Lung (tissue), 12 donors: ENCODE data around the gene CES4A. TPM values are rescaled to one million over a fixed set of nuclear protein-coding genes. Genes with fewer than 3 reads are reported as not detected.

ENCODE experiments used
- ATAC-seq: fragments of 200-7000 bp; cut with Tn5 transposase; one replicate; pipeline ENCODE4 v1.9.1; 2020; ENCODE audit warnings: moderate number of reproducible peaks; ENCODE audit not compliant: insufficient read depth, low FRiP score
- DNase-seq, 3 donors: peaks; one replicate each; pipeline ENCODE4 v3.0.0-alpha.2; 2013 to 2017
- H3K27ac ChIP-seq, 2 donors: one replicate each; pipeline ENCODE4 v1.5.1; 2013; ENCODE audit warnings: mild to moderate bottlenecking in 2 of 2, moderate library complexity in 2 of 2, control low read depth in 1 of 2, inconsistent platforms in 1 of 2, low read depth in 1 of 2, low read length in 1 of 2
- H3K27me3 ChIP-seq, 3 donors: one replicate each; pipeline ENCODE4 v1.5.1; 2013; ENCODE audit warnings: low read length in 2 of 3; ENCODE audit not compliant: control insufficient read depth in 3 of 3, insufficient read depth in 3 of 3
- H3K36me3 ChIP-seq, 4 donors: one replicate each; pipeline ENCODE4 v1.5.1; 2013; ENCODE audit warnings: low read length in 4 of 4, mild to moderate bottlenecking in 1 of 4, moderate library complexity in 1 of 4; ENCODE audit not compliant: control insufficient read depth in 4 of 4, insufficient read depth in 4 of 4
- H3K4me1 ChIP-seq, 5 donors: one replicate each; pipeline ENCODE4 v1.5.1; 2013; ENCODE audit warnings: low read length in 5 of 5, mild to moderate bottlenecking in 2 of 5, moderate library complexity in 1 of 5; ENCODE audit not compliant: control insufficient read depth in 5 of 5, insufficient read depth in 5 of 5
- H3K4me3 ChIP-seq: one replicate; pipeline ENCODE4 v1.5.1; 2013; ENCODE audit warnings: mild to moderate bottlenecking, control low read depth, moderate library complexity
- H3K9ac ChIP-seq, 2 donors: one replicate each; pipeline ENCODE4 v1.5.1; 2013; ENCODE audit warnings: low read length in 2 of 2, control low read depth in 1 of 2; ENCODE audit not compliant: insufficient read depth in 1 of 2
- H3K9me3 ChIP-seq, 4 donors: one replicate each; pipeline ENCODE4 v1.5.1; 2013; ENCODE audit warnings: low read length in 3 of 4, mild to moderate bottlenecking in 1 of 4, moderate library complexity in 1 of 4; ENCODE audit not compliant: control insufficient read depth in 4 of 4, insufficient read depth in 3 of 4
- CTCF ChIP-seq: IDR thresholded peaks from 2 replicates; pipeline ENCODE4 v1.5.1; 2012; ENCODE audit warnings: mild to moderate bottlenecking; ENCODE audit errors: control extremely low read depth, extremely low read depth
- WGBS, 2 donors: extraction: QIAGEN DNeasy Blood & Tissue Kit; methylation state at CpG; one replicate each; pipeline ENCODE4 v1.1.7; 2013; 5-methylcytosine and 5-hydroxymethylcytosine counted together
- polyA plus RNA-seq, 2 donors: library from polyadenylated mRNA; stranded (reverse); fragments of 200-250 nt; gene quantifications; one replicate each; pipeline ENCODE4 v1.2.1, GENCODE V29; 2013
- total RNA-seq, 2 donors: library from RNA; depleted of rRNA in 1 of 2; stranded (reverse); fragments of >200 nt in 1 of 2; gene quantifications; one replicate each; pipeline ENCODE4 v1.2.1, GENCODE V29; 2014 to 2021
- donor health status: control.
- donor health status: control.
- donor health status: Bipolar disorder and iron deficiency.
- donor health status: healthy.
- donor health status: DM: yes; HTN: yes; CAD: no.

CES4A gene
- total and polyA plus RNA-seq, 4 donors: 8.0 to 29.8 (median 13.6) TPM

- DNase-seq (no peak), ATAC-seq (no peak)
- Histone ChIP-seq H3K9me3 (no peaks in the 10 kb centered on the region), H3K27me3 (no peaks in the 10 kb centered on the region), H3K4me1 (peaks cover 0 to 18% (median 7%) of the 10 kb centered on the region in 5 donors), H3K4me3 (no peak overlapping the region), H3K36me3 (no peaks in the 10 kb centered on the region), H3K27ac (no peak overlapping the region), H3K9ac (no peak overlapping the region)
- WGBS, 2 donors: 93 to 97% methylated on average over 9 of the region's 9 CpGs
- TF ChIP-seq CTCF: no peak
Observed at GRCh38 chr16:67015313-67015731, 26.9 kb downstream of the CES4A start.

- ATAC-seq (no peak), DNase-seq (no peak)
- Histone ChIP-seq H3K36me3 (no peaks in the 10 kb centered on the region), H3K9ac (no peak overlapping the region), H3K27me3 (no peaks in the 10 kb centered on the region), H3K27ac (no peak overlapping the region), H3K9me3 (no peaks in the 10 kb centered on the region), H3K4me3 (no peak overlapping the region), H3K4me1 (peaks cover 0 to 18% (median 7%) of the 10 kb centered on the region in 5 donors)
- TF ChIP-seq CTCF: no peak
Observed at GRCh38 chr16:67016143-67016542, 27.8 kb downstream of the CES4A start.

GRCh38 chr16:67016681-67017420, 28.5 kb downstream of the CES4A start:
- peaks cover 0 to 18% (median 7%) of the 10 kb centered on the region in 5 donors for H3K4me1 ChIP-seq
- H3K36me3 ChIP-seq: no peaks in the 10 kb centered on the region
- H3K9me3 ChIP-seq: no peaks in the 10 kb centered on the region
- no peaks in the 10 kb centered on the region for H3K27me3 ChIP-seq
- TF ChIP-seq CTCF: no peak
- no peak overlapping the region for H3K4me3 ChIP-seq
- WGBS, 2 donors: 90 to 91% methylated on average over 5 of the region's 5 CpGs
- ATAC-seq: no peak
- H3K27ac ChIP-seq: no peak overlapping the region
- no peak for DNase-seq
- H3K9ac ChIP-seq: no peak overlapping the region

DNA sequence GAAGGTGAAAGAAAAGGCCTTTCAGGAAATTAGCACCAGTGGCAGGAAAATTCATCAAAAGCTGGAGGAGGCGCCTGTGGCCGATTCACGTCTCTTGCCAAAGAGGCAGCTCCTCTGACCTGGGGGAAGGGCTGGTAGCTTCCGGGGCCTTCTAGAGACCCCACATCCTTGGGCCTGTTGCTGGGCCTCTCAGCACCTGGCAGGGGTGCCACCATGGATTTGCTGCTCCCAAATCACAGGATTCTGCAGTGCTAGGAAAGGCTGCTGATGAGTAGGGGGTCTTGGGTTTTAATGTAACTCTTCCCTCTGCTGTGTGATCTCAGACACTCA, 29.0 kb downstream of the CES4A start:
- no peak for ATAC-seq
- no peak overlapping the region for H3K27ac ChIP-seq
- no peak for TF ChIP-seq CTCF
- WGBS, 2 donors: 90 to 96% methylated on average over 4 of the region's 4 CpGs
- DNase-seq: no peak
- no peaks in the 10 kb centered on the region for H3K27me3 ChIP-seq
- H3K9ac ChIP-seq: no peak overlapping the region
- H3K36me3 ChIP-seq: no peaks in the 10 kb centered on the region
- no peak overlapping the region for H3K4me3 ChIP-seq
- no peaks in the 10 kb centered on the region for H3K9me3 ChIP-seq
- peaks cover 0 to 18% (median 7%) of the 10 kb centered on the region in 5 donors for H3K4me1 ChIP-seq
